Suppressor macrophage treated with lipopolysaccharide for 4 hours (primary cell): ENCODE results near the gene ATP5F1A.

ENCODE experiments used
- DNase-seq: peaks from one replicate; pipeline ENCODE4 v3.0.0-alpha.2; 2020

The ATP5F1A gene

GRCh38 chr18:46042571-46043123 is 55.4 kb downstream of the ATP5F1A start:
- DNase-seq = peak; percentile 73

- peak; percentile 51 for DNase-seq
Measured at GRCh38 chr18:46040747-46041104, 57.4 kb downstream of the ATP5F1A start.

GRCh38 chr18:46040033-46040746 is 57.9 kb downstream of the ATP5F1A start:
- DNase-seq = no peak

GRCh38 chr18:46037512-46038305 is 60.4 kb downstream of the ATP5F1A start:
- no peak for DNase-seq

GRCh38 chr18:46035696-46036680 is 62.1 kb downstream of the ATP5F1A start:
- no peak for DNase-seq

- DNase-seq = peak; percentile 69
Measured at GRCh38 chr18:46034230-46034629, 63.9 kb downstream of the ATP5F1A start.

- peak; percentile 73 for DNase-seq
Measured at GRCh38 chr18:46031741-46032140, 66.4 kb downstream of the ATP5F1A start.
